Astrocyte (in vitro differentiated cells and primary cell): ENCODE data around the gene ARL8A.

Source experiments
- CTCF ChIP-seq: IDR thresholded peaks from 2 replicates; pipeline ENCODE4 v1.5.1; 2011; ENCODE audit warnings: low read depth, mild to moderate bottlenecking, inconsistent platforms, low read length, moderate library complexity; ENCODE audit not compliant: insufficient read depth
- EZH2 ChIP-seq: IDR thresholded peaks from 2 replicates; pipeline ENCODE4 v1.6.1; 2012; ENCODE audit warnings: mild to moderate bottlenecking, low read length, inconsistent platforms; ENCODE audit not compliant: insufficient read depth

- no peak for TF ChIP-seq CTCF
- TF ChIP-seq EZH2 = no peak
Measured at GRCh38 chr1:202129453-202130296, 14.9 kb downstream of the ARL8A start.
